Small intestine (tissue), 7 donors: ENCODE measurements around the gene KLK2. TPM values are rescaled to one million over a fixed set of nuclear protein-coding genes. Genes with fewer than 3 reads are reported as not detected.

Source experiments
- DNase-seq, 2 donors: peaks; one replicate each; pipeline versions ENCODE4 v3.0.0 to v3.0.0-alpha.2; 2013
- FAIRE-seq: peaks from 2 replicates; lab custom pipeline; 2012; peaks lifted over from hg19 to GRCh38; lab: Jason Lieb, UNC
- H3K27ac ChIP-seq, 3 donors: one replicate each; pipeline ENCODE4 v1.5.1; 2013; ENCODE audit warnings: low read length in 2 of 3, mild to moderate bottlenecking in 2 of 3, control low read depth in 1 of 3, inconsistent platforms in 1 of 3, low read depth in 1 of 3, moderate library complexity in 1 of 3
- H3K27me3 ChIP-seq, 3 donors: one replicate each; pipeline ENCODE4 v1.6.1; 2013; ENCODE audit warnings: low read length in 3 of 3, inconsistent platforms in 1 of 3; ENCODE audit not compliant: control insufficient read depth in 3 of 3, insufficient read depth in 3 of 3
- H3K36me3 ChIP-seq, 3 donors: one replicate each; pipeline ENCODE4 v1.6.1; 2013; ENCODE audit warnings: low read length in 3 of 3, inconsistent platforms in 1 of 3, low read depth in 1 of 3, mild to moderate bottlenecking in 1 of 3, moderate library complexity in 1 of 3; ENCODE audit not compliant: control insufficient read depth in 3 of 3, insufficient read depth in 2 of 3
- H3K4me1 ChIP-seq, 3 donors: one replicate each; pipeline ENCODE4 v1.6.1; 2013; ENCODE audit warnings: low read length in 2 of 3, inconsistent platforms in 1 of 3, low read depth in 1 of 3, mild to moderate bottlenecking in 1 of 3, moderate library complexity in 1 of 3; ENCODE audit not compliant: control insufficient read depth in 3 of 3, insufficient read depth in 2 of 3
- H3K4me3 ChIP-seq, 3 donors: one replicate each; pipeline ENCODE4 v1.5.1; 2013; ENCODE audit warnings: low read length in 3 of 3, control low read depth in 1 of 3, inconsistent platforms in 1 of 3, low read depth in 1 of 3, mild to moderate bottlenecking in 1 of 3, moderate library complexity in 1 of 3
- H3K9me3 ChIP-seq, 2 donors: one replicate each; pipeline ENCODE4 v1.6.1; 2013; ENCODE audit warnings: low read depth in 1 of 2, low read length in 1 of 2; ENCODE audit not compliant: control insufficient read depth in 2 of 2, insufficient read depth in 1 of 2
- WGBS, 3 donors: extraction: QIAGEN DNeasy Blood & Tissue Kit; methylation state at CpG; one replicate each; pipeline ENCODE4 v1.1.7; 2013; 5-methylcytosine and 5-hydroxymethylcytosine counted together
- polyA plus RNA-seq, 4 donors: library from polyadenylated mRNA; stranded (reverse) in 3 of 4; unstranded in 1 of 4; fragments of 200-250 nt in 3 of 4; fragments of 120-200 nt in 1 of 4; gene quantifications; one replicate each; pipeline versions ENCODE4 v1.2.1 to v1.2.3, GENCODE V29; 2013
- donor health status: healthy with polysubstance abuse.
- donor health status: control.
- donor health status: control.
- donor health status: Bipolar disorder and iron deficiency.
- donor health status: healthy.

Gene KLK2
- polyA plus RNA-seq, 4 donors: 0.03 to 0.12 TPM; not detected in 2

DNA sequence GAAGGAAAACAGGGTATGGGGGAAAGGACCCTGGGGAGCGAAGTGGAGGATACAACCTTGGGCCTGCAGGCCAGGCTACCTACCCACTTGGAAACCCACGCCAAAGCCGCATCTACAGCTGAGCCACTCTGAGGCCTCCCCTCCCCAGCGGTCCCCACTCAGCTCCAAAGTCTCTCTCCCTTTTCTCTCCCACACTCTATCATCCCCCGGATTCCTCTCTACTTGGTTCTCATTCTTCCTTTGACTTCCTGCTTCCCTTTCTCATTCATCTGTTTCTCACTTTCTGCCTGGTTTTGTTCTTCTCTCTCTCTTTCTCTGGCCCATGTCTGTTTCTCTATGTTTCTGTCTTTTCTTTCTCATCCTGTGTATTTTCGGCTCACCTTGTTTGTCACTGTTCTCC lies 15.9 kb upstream of the KLK2 start:
- 56 to 80% (median 71%) methylated on average over 4 to 6 of the region's 6 CpGs for WGBS, 3 donors
- H3K4me1 ChIP-seq: no peaks in the 10 kb centered on the region
- no peaks in the 10 kb centered on the region for H3K9me3 ChIP-seq
- FAIRE-seq (no peak), DNase-seq (no peak)
- no peak overlapping the region for H3K4me3 ChIP-seq
- H3K27ac ChIP-seq: no peak overlapping the region
- H3K36me3 ChIP-seq: no peaks in the 10 kb centered on the region
- H3K27me3 ChIP-seq: peaks cover 0 to 5% (median 4%) of the 10 kb centered on the region in 3 donors

DNA sequence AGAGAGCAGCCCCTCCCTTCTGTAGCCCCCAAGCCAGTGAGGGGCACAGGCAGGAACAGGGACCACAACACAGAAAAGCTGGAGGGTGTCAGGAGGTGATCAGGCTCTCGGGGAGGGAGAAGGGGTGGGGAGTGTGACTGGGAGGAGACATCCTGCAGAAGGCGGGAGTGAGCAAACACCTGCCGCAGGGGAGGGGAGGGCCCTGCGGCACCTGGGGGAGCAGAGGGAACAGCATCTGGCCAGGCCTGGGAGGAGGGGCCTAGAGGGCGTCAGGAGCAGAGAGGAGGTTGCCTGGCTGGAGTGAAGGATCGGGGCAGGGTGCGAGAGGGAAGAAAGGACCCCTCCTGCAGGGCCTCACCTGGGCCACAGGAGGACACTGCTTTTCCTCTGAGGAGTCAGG lies 14.4 kb upstream of the KLK2 start:
- DNase-seq (peak; percentile 53 to 59), FAIRE-seq (no peak)
- no peak overlapping the region for H3K4me3 ChIP-seq
- H3K27ac ChIP-seq: no peak overlapping the region
- peaks cover 0 to 4% (median 2%) of the 10 kb centered on the region in 3 donors for H3K27me3 ChIP-seq
- no peaks in the 10 kb centered on the region for H3K36me3 ChIP-seq
- WGBS, 3 donors: 3 to 9% (median 4%) methylated on average over 5 to 7 of the region's 7 CpGs
- no peaks in the 10 kb centered on the region for H3K9me3 ChIP-seq
- H3K4me1 ChIP-seq: no peaks in the 10 kb centered on the region

DNA sequence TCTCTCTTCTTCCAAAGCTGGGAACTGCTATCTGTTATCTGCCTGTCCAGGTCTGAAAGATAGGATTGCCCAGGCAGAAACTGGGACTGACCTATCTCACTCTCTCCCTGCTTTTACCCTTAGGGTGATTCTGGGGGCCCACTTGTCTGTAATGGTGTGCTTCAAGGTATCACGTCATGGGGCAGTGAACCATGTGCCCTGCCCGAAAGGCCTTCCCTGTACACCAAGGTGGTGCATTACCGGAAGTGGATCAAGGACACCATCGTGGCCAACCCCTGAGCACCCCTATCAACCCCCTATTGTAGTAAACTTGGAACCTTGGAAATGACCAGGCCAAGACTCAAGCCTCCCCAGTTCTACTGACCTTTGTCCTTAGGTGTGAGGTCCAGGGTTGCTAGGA lies 13.4 kb upstream of the KLK2 start:
- Histone ChIP-seq H3K4me3 (no peak overlapping the region), H3K27me3 (peaks cover 0 to 4% (median 2%) of the 10 kb centered on the region in 3 donors), H3K27ac (no peak overlapping the region), H3K9me3 (no peaks in the 10 kb centered on the region), H3K36me3 (no peaks in the 10 kb centered on the region), H3K4me1 (no peaks in the 10 kb centered on the region)
- DNase-seq (no peak), FAIRE-seq (no peak)
- WGBS, 3 donors: 79 to 85% (median 84%) methylated on average over 4 of the region's 4 CpGs

DNA sequence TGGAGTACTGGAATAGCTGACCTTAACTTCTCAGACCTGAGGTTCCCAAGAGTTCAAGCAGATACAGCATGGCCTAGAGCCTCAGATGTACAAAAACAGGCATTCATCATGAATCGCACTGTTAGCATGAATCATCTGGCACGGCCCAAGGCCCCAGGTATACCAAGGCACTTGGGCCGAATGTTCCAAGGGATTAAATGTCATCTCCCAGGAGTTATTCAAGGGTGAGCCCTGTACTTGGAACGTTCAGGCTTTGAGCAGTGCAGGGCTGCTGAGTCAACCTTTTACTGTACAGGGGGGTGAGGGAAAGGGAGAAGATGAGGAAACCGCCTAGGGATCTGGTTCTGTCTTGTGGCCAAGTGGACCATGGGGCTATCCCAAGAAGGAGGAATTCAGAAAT lies 12.2 kb upstream of the KLK2 start:
- Histone ChIP-seq H3K27ac (no peak overlapping the region), H3K4me1 (no peaks in the 10 kb centered on the region), H3K9me3 (no peaks in the 10 kb centered on the region), H3K4me3 (no peak overlapping the region), H3K27me3 (peaks cover 0 to 4% (median 2%) of the 10 kb centered on the region in 3 donors), H3K36me3 (no peaks in the 10 kb centered on the region)
- DNase-seq (no peak), FAIRE-seq (no peak)
- WGBS, 3 donors: 71 to 83% (median 77%) methylated on average over 5 of the region's 5 CpGs

DNA sequence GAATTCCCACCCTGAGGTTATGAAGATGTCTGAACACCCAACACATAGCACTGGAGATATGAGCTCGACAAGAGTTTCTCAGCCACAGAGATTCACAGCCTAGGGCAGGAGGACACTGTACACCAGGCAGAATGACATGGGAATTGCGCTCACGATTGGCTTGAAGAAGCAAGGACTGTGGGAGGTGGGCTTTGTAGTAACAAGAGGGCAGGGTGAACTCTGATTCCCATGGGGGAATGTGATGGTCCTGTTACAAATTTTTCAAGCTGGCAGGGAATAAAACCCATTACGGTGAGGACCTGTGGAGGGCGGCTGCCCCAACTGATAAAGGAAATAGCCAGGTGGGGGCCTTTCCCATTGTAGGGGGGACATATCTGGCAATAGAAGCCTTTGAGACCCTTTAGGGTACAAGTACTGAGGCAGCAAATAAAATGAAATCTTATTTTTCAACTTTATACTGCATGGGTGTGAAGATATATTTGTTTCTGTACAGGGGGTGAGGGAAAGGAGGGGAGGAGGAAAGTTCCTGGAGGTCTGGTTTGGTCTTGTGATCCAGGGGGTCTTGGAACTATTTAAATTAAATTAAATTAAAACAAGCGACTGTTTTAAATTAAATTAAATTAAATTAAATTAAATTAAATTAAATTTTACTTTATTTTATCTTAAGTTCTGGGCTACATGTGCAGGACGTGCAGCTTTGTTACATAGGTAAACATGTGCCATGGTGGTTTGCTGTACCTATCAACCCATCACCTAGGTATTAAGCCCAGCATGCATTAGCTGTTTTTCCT lies 11.5 kb upstream of the KLK2 start:
- Histone ChIP-seq H3K4me1 (no peaks in the 10 kb centered on the region), H3K36me3 (no peaks in the 10 kb centered on the region), H3K4me3 (no peak overlapping the region), H3K9me3 (no peaks in the 10 kb centered on the region), H3K27ac (no peak overlapping the region), H3K27me3 (peaks cover 0 to 4% (median 2%) of the 10 kb centered on the region in 3 donors)
- DNase-seq (no peak), FAIRE-seq (no peak)
- 69 to 75% (median 73%) methylated on average over 7 of the region's 7 CpGs for WGBS, 3 donors

DNA sequence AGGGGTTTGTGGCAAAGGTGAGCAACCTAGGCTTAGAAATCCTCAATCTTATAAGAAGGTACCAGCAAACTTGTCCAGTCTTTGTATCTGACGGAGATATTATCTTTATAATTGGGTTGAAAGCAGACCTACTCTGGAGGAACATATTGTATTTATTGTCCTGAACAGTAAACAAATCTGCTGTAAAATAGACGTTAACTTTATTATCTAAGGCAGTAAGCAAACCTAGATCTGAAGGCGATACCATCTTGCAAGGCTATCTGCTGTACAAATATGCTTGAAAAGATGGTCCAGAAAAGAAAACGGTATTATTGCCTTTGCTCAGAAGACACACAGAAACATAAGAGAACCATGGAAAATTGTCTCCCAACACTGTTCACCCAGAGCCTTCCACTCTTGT lies 3.8 kb upstream of the KLK2 start:
- Histone ChIP-seq H3K36me3 (no peaks in the 10 kb centered on the region), H3K27me3 (peaks cover 0 to 12% (median 3%) of the 10 kb centered on the region in 3 donors), H3K4me1 (no peaks in the 10 kb centered on the region), H3K4me3 (no peak overlapping the region), H3K27ac (no peak overlapping the region), H3K9me3 (no peaks in the 10 kb centered on the region)
- no peak for DNase-seq
- 24 to 67% (median 47%) methylated on average over 4 of the region's 4 CpGs for WGBS, 3 donors
- no peak for FAIRE-seq

DNA sequence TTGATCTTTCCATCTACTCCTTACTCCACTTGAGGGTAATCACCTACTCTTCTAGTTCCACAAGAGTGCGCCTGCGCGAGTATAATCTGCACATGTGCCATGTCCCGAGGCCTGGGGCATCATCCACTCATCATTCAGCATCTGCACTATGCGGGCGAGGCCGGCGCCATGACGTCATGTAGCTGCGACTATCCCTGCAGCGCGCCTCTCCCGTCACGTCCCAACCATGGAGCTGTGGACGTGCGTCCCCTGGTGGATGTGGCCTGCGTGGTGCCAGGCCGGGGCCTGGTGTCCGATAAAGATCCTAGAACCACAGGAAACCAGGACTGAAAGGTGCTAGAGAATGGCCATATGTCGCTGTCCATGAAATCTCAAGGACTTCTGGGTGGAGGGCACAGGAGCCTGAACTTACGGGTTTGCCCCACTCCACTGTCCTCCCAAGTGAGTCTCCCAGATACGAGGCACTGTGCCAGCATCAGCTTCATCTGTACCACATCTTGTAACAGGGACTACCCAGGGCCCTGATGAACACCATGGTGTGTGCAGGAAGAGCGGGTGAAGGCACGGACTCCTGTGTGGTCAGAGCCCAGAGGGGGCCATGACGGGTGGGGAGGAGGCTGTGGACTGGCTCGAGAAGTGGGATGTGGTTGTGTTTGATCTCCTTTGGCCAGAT lies 2.7 kb upstream of the KLK2 start:
- H3K4me1 ChIP-seq: no peaks in the 10 kb centered on the region
- no peaks in the 10 kb centered on the region for H3K9me3 ChIP-seq
- 54 to 73% (median 70%) methylated on average over 26 of the region's 26 CpGs for WGBS, 3 donors
- FAIRE-seq: no peak
- no peaks in the 10 kb centered on the region for H3K36me3 ChIP-seq
- no peak overlapping the region for H3K4me3 ChIP-seq
- H3K27me3 ChIP-seq: peaks cover 0 to 12% (median 3%) of the 10 kb centered on the region in 3 donors
- peak; percentile 12 to 13 for DNase-seq
- no peak overlapping the region for H3K27ac ChIP-seq

DNA sequence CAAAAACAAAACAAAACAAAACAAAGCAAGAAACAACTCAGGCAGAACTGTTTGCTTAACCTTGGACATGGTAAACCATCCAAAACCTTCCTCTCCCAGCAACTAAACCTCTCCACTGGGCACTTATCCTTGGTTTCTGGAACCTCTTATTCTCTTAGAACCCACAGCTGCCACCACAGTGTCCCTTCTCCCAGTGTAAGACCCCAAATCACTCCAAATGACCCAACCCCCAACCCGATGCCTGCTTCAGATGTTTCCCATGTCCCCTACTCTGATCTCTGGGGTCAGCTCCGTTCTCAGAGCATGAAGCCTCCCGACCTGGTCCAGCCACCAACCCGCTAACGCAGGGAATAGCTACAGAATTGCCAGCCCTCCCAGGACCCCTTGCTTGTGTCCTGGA lies 972 bp downstream of the KLK2 start:
- no peak overlapping the region for H3K27ac ChIP-seq
- 70 to 86% (median 76%) methylated on average over 5 of the region's 5 CpGs for WGBS, 3 donors
- no peaks in the 10 kb centered on the region for H3K4me1 ChIP-seq
- DNase-seq (no peak), FAIRE-seq (no peak)
- no peaks in the 10 kb centered on the region for H3K36me3 ChIP-seq
- no peaks in the 10 kb centered on the region for H3K9me3 ChIP-seq
- peaks cover 0 to 22% (median 0%) of the 10 kb centered on the region in 3 donors for H3K27me3 ChIP-seq
- H3K4me3 ChIP-seq: no peak overlapping the region
